Calu3 (cell line): ENCODE measurements around the gene GBP7. TPM values are rescaled to one million over a fixed set of nuclear protein-coding genes. Genes with fewer than 3 reads are reported as not detected.
"Not testable (repeated sequence)": the region's sequence is repeated elsewhere in the genome, so short reads cannot be mapped to it uniquely, and the experiment has no call there.

Experiments
- BruUV-seq: library from RNA; stranded (reverse); fragments of 400-500 nt; replicated peaks from 2 replicates; lab custom pipeline; 2021; lab: Mats Ljungman, UMichigan
- CTCF ChIA-PET: fragments of 300-600 bp; sonication (Branson Sonifier 250); formaldehyde crosslinking; loops from one replicate; lab custom pipeline; 2022; ENCODE audit warnings: antibody characterized with exemption; lab: Charles Lee
- DNase-seq: peaks from one replicate; pipeline ENCODE4 v3.0.0; 2022
- H3K27ac Mint-ChIP-seq: one replicate; pipeline ENCODE4 v1.8.0; 2022; ENCODE audit warnings: mixed read lengths; ENCODE audit not compliant: unreplicated experiment
- H3K27me3 Mint-ChIP-seq: one replicate; pipeline ENCODE4 v1.8.0; 2022; ENCODE audit warnings: mixed read lengths; ENCODE audit not compliant: unreplicated experiment
- H3K36me3 Mint-ChIP-seq: one replicate; pipeline ENCODE4 v1.8.0; 2022; ENCODE audit warnings: mild to moderate bottlenecking, moderate library complexity, mixed read lengths; ENCODE audit not compliant: insufficient read depth, unreplicated experiment
- H3K4me1 Mint-ChIP-seq: one replicate; pipeline ENCODE4 v1.8.0; 2022; ENCODE audit warnings: mild to moderate bottlenecking, low read depth, mixed read lengths; ENCODE audit not compliant: unreplicated experiment
- H3K4me3 Mint-ChIP-seq: one replicate; pipeline ENCODE4 v1.8.0; 2022; ENCODE audit warnings: mild to moderate bottlenecking, low read depth, moderate library complexity, mixed read lengths; ENCODE audit not compliant: unreplicated experiment
- H3K9me3 Mint-ChIP-seq: one replicate; pipeline ENCODE4 v1.8.0; 2022; ENCODE audit warnings: low read depth, mixed read lengths; ENCODE audit not compliant: unreplicated experiment
- intact Hi-C: fragments of 100-400 bp; cut with micrococcal nuclease; formaldehyde crosslinking; loops from one replicate; pipeline ENCODE4 v1.10.0; 2022; ENCODE audit not compliant: unreplicated experiment
- total RNA-seq: library from RNA; stranded (reverse); gene quantifications from 2 replicates; pipeline ENCODE4 v1.2.3, GENCODE V29; 2022
- TF ChIP-seq, protein P1 (sequence below): fragments of 200-600 bp; IDR thresholded peaks from one replicate; pipeline ENCODE4 v1.8.0; 2022; ENCODE audit warnings: antibody characterized with exemption; ENCODE audit not compliant: unreplicated experiment

GBP7 gene
- total RNA-seq, 1 experiment from 2014 or later: 0.19 TPM

DNA sequence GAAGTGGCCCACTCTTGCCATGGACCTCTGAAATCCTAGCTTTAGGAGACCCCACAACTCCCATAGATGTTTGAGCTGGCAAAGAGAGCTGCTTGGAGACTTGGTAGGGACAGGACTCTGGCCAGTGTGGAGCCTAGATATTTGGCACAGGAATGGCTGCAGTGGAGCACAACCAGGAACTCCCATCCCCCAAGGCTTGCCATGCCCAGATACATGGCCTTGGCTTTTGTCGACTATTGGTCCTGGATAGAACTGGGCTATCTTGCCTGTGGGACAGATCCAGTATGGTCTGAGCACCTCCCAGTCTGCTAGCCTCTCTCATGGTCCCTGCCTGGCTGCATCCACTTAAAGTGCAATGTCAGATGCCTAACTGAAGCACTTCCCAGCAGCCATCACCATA, 42.1 kb downstream of the GBP7 start:
- CTCF ChIA-PET: no interaction called here
- intact Hi-C loops: loop anchor here (2.0 kb wide), 1 partner anchor 53 kb away; no protein-coding TSS in a partner anchor
- Mint-ChIP-seq H3K4me3 (no peak overlapping the region), H3K27me3 (no peaks in the 10 kb centered on the region), H3K4me1 (peaks cover 10% of the 10 kb centered on the region), H3K9me3 (peaks cover 4% of the 10 kb centered on the region), H3K27ac (no peak overlapping the region), H3K36me3 (peaks cover 2% of the 10 kb centered on the region)
- no TSS peak for BruUV-seq
- TF ChIP-seq, protein P1, sequence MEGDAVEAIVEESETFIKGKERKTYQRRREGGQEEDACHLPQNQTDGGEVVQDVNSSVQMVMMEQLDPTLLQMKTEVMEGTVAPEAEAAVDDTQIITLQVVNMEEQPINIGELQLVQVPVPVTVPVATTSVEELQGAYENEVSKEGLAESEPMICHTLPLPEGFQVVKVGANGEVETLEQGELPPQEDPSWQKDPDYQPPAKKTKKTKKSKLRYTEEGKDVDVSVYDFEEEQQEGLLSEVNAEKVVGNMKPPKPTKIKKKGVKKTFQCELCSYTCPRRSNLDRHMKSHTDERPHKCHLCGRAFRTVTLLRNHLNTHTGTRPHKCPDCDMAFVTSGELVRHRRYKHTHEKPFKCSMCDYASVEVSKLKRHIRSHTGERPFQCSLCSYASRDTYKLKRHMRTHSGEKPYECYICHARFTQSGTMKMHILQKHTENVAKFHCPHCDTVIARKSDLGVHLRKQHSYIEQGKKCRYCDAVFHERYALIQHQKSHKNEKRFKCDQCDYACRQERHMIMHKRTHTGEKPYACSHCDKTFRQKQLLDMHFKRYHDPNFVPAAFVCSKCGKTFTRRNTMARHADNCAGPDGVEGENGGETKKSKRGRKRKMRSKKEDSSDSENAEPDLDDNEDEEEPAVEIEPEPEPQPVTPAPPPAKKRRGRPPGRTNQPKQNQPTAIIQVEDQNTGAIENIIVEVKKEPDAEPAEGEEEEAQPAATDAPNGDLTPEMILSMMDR: no peak
- no peak for DNase-seq

DNA sequence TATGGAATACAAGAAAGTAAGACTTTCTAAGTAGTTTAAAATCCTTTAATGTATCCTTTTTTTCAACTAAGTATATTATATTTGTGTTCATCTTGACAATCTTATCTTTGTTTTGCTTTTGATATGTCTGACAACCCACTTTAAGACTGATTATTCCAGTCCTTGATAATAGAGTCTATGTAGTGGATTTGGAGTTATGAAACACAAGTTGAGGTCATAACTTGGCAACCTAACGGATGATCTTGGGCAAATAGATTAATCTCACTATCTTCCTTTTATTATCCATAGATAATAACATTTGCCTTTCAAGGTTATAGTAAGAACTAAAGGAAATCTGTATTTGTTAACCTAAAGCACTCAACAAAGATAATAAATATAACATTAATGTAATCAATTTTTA, 45.1 kb downstream of the GBP7 start:
- Mint-ChIP-seq H3K9me3 (peaks cover 4% of the 10 kb centered on the region), H3K27ac (no peak overlapping the region)
- BruUV-seq: no TSS peak

DNA sequence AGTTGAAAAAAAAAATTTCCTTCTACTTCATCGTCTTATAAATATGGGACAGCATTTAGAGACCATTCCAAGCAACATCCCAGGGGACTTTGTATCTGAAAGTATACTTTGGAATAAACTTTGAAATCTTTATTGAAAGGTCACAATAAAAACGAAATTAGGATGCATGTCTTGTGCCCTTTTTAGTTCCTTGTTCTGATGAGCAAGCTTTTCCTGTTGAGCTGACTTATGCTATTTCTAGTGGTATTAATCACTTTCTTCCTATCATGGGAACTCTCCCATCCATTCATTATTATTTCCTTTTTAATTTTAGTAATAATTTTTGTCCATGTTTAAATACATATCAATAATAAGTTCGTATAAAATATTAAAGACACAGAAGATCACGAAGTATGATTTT, 45.9 kb downstream of the GBP7 start:
- Mint-ChIP-seq H3K9me3 (peaks cover 4% of the 10 kb centered on the region), H3K4me3 (no peak overlapping the region), H3K4me1 (peaks cover 15% of the 10 kb centered on the region), H3K27ac (no peak overlapping the region), H3K36me3 (peaks cover 16% of the 10 kb centered on the region), H3K27me3 (no peaks in the 10 kb centered on the region)
- DNase-seq: no peak
- intact Hi-C loops: no loop called here
- CTCF ChIA-PET: no interaction called here
- TF ChIP-seq, protein P1: no peak
- no TSS peak for BruUV-seq

More for the DNA sequence above, 45.1 kb downstream of the GBP7 start:
- peaks cover 10% of the 10 kb centered on the region for H3K4me1 Mint-ChIP-seq
- TF ChIP-seq, protein P1: no peak
- intact Hi-C loops: no loop called here
- H3K4me3 Mint-ChIP-seq: no peak overlapping the region
- peaks cover 10% of the 10 kb centered on the region for H3K36me3 Mint-ChIP-seq
- no peak for DNase-seq
- CTCF ChIA-PET: no interaction called here
- H3K27me3 Mint-ChIP-seq: no peaks in the 10 kb centered on the region

DNA sequence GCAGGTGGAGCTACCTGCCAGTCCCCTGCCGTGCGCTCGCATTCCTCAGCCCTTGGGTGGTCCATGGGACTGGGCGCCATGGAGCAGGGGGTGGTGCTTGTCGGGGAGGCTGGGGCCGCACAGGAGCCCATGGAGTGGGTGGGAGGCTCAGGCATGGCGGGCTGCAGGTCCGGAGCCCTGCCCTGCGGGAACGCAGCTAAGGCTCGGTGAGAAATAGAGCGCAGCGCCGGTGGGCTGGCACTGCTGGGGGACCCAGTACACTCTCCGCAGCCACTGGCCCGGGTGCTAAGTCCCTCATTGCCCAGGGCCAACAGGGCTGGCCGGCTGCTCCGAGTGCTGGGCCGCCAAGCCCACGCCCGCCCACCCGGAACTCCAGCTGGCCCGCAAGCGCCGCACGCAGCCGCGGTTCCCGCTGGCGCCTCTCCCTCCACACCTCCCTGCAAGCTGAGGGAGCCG, 47.8 kb downstream of the GBP7 start:
- peaks cover 16% of the 10 kb centered on the region for H3K36me3 Mint-ChIP-seq
- DNase-seq, intact Hi-C loops, BruUV-seq, CTCF ChIA-PET, H3K27me3 Mint-ChIP-seq, H3K27ac Mint-ChIP-seq, H3K9me3 Mint-ChIP-seq: not testable (repeated sequence)
- H3K4me1 Mint-ChIP-seq: peaks cover 22% of the 10 kb centered on the region
- peak overlapping the region; percentile 51 for H3K4me3 Mint-ChIP-seq

DNA sequence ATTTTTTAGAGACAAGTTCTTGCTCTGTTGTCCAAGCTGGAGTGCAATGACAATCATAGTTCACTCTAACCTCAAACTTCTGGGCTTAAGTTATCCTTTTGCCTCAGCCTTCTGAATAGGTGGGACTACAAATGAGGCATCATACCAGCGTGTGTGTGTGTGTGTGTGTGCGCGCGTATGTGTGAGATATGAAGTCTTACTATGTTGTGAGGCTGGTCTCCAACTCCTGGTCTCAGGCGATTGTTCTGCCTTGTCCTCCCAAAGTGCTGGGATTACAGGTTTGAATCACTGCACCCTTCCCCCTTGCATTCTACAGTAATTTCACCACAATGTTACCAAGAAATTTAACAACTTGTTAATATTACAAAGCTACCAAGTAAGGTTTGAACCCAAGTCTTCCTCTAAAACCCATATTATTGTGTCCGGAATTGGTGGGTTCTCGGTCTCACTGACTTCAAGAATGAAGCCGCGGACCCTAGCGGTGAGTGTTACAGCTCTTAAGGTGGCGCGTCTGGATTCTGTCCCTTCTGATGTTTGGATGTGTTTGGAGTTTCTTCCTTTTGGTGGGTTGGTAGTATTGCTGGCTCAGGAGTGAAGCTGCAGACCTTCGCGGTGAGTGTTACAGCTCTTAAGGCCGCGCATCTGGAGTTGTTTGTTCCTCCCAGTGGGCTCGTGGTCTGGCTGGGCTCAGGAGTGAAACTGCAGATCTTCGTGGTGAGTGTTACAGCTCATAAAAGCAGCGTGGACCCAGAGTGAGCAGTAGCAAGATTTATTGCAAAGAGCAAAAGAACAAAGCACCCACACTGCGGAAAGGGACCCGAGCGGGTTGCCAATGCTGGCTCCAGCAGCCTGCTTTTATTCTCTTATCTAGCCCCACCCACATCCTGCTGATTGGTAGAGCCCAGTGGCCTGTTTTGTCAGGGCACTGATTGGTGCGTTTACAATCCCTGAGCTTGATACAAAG, 48.9 kb downstream of the GBP7 start:
- BruUV-seq, H3K4me3 Mint-ChIP-seq, H3K9me3 Mint-ChIP-seq, H3K27me3 Mint-ChIP-seq, DNase-seq, intact Hi-C loops: not testable (repeated sequence)
- H3K36me3 Mint-ChIP-seq: peaks cover 16% of the 10 kb centered on the region
- CTCF ChIA-PET: interaction anchor here (0.6 to 1.2 kb wide), 2 partner anchors 18 to 61 kb away, joined by 3 read pairs; partner anchors contain the start of gene GBP1
- peaks cover 22% of the 10 kb centered on the region for H3K4me1 Mint-ChIP-seq
- peak overlapping the region; percentile 82 for H3K27ac Mint-ChIP-seq
